Measurements from ENCODE around the gene CACNG1. TPM values are rescaled to one million over a fixed set of nuclear protein-coding genes. Genes with fewer than 3 reads are reported as not detected.

The CACNG1 gene
- total RNA-seq, 1 experiment from 2014 or later, result not detected

GRCh38 chr17:67079491-67079890 is 35.1 kb downstream of the CACNG1 start:
- Histone ChIP-seq H2BK15ac (ENCODE audit: low read depth, low read length) (no peak overlapping the region), H4K5ac (ENCODE audit: insufficient read length, low read depth, low read length) (no peak overlapping the region), H3K79me1 (ENCODE audit: insufficient read depth, low read depth, low read length, poor library complexity, severe bottlenecking) (no peaks in the 10 kb centered on the region), H2BK12ac (ENCODE audit: insufficient read length, low read depth, low read length) (no peak overlapping the region), H2AK5ac (ENCODE audit: insufficient read length, low read length) (no peak overlapping the region), H3K23ac (ENCODE audit: insufficient read length, low read depth, low read length) (no peak overlapping the region), H3K23me2 (ENCODE audit: insufficient read length, low read depth, low read length, poor library complexity, severe bottlenecking) (no peaks in the 10 kb centered on the region), H4K20me1 (ENCODE audit: control insufficient read depth, insufficient read depth, insufficient read length) (no peaks in the 10 kb centered on the region), H2BK120ac (ENCODE audit: low read depth, low read length, poor library complexity, severe bottlenecking) (no peak overlapping the region), H3K9ac (ENCODE audit: extremely low read depth, insufficient read length, low read length) (no peak overlapping the region), H2BK20ac (ENCODE audit: low read depth, low read length, poor library complexity, severe bottlenecking) (no peak overlapping the region), H2BK5ac (ENCODE audit: insufficient read length, low read length) (no peak overlapping the region), H3K4ac (ENCODE audit: low read depth, low read length) (no peak overlapping the region), H3K18ac (ENCODE audit: insufficient read length, low read depth, low read length) (no peak overlapping the region), H2AFZ (ENCODE audit: low read length) (no peak overlapping the region), H3K9me3 (ENCODE audit: control insufficient read depth, low read depth, low read length) (no peaks in the 10 kb centered on the region), H4K91ac (ENCODE audit: insufficient read length, low read depth, low read length) (no peak overlapping the region), H3K79me2 (ENCODE audit: insufficient read depth, low read length) (no peaks in the 10 kb centered on the region), H3K14ac (ENCODE audit: insufficient read depth, low read length) (no peak overlapping the region), H3K56ac (ENCODE audit: insufficient read length, low read depth, low read length) (no peak overlapping the region), H4K8ac (replicated peaks; ENCODE audit: insufficient read length, low read depth, low read length) (no peak overlapping the region), H3K27ac (ENCODE audit: insufficient read length, low read depth, low read length) (no peak overlapping the region), H3T11ph (ENCODE audit: low read length) (no peak overlapping the region), H3K4me2 (ENCODE audit: insufficient read depth, insufficient read length, low read length) (no peak overlapping the region), H3K27me3 (ENCODE audit: insufficient read depth, low read length) (no peaks in the 10 kb centered on the region), H3K4me1 (ENCODE audit: insufficient read depth, low read length) (no peaks in the 10 kb centered on the region)
- DNase-seq, result no peak
- no peaks in the 10 kb centered on the region for H3K27me3 Mint-ChIP-seq (ENCODE audit: low read depth)
- no peak overlapping the region for H3K27ac Mint-ChIP-seq
- no CpG with 5 or more reads among the region's 2 CpGs for WGBS (ENCODE audit: extremely low coverage, insufficient read length, low lambda C conversion rate)
- peaks cover 0 to 7% (median 7%) of the 10 kb centered on the region in 3 experiments; a peak in 4 of 7 replicates for H3K36me3 Mint-ChIP-seq (ENCODE audit: insufficient read depth in 1 of 3, low read depth in 3 of 3)
- H3K9me3 Mint-ChIP-seq, result no peaks in the 10 kb centered on the region
- TF ChIP-seq, protein P1, sequence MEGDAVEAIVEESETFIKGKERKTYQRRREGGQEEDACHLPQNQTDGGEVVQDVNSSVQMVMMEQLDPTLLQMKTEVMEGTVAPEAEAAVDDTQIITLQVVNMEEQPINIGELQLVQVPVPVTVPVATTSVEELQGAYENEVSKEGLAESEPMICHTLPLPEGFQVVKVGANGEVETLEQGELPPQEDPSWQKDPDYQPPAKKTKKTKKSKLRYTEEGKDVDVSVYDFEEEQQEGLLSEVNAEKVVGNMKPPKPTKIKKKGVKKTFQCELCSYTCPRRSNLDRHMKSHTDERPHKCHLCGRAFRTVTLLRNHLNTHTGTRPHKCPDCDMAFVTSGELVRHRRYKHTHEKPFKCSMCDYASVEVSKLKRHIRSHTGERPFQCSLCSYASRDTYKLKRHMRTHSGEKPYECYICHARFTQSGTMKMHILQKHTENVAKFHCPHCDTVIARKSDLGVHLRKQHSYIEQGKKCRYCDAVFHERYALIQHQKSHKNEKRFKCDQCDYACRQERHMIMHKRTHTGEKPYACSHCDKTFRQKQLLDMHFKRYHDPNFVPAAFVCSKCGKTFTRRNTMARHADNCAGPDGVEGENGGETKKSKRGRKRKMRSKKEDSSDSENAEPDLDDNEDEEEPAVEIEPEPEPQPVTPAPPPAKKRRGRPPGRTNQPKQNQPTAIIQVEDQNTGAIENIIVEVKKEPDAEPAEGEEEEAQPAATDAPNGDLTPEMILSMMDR (conservative IDR thresholded peaks at IDR 0.05), result no peak
- H3K4me3 Mint-ChIP-seq, result no peak overlapping the region
- H3K4me1 Mint-ChIP-seq, result no peaks in the 10 kb centered on the region

All from H9 (cell line).